ENCODE results near the gene BRD3. TPM values are rescaled to one million over a fixed set of nuclear protein-coding genes. Genes with fewer than 3 reads are reported as not detected.
A peak's percentile ranks its signal among the peaks of the same experiment; 100 is the strongest.

The BRD3 gene
- total and polyA plus RNA-seq, 2 donors = 11.6 to 20.2 TPM

DNA sequence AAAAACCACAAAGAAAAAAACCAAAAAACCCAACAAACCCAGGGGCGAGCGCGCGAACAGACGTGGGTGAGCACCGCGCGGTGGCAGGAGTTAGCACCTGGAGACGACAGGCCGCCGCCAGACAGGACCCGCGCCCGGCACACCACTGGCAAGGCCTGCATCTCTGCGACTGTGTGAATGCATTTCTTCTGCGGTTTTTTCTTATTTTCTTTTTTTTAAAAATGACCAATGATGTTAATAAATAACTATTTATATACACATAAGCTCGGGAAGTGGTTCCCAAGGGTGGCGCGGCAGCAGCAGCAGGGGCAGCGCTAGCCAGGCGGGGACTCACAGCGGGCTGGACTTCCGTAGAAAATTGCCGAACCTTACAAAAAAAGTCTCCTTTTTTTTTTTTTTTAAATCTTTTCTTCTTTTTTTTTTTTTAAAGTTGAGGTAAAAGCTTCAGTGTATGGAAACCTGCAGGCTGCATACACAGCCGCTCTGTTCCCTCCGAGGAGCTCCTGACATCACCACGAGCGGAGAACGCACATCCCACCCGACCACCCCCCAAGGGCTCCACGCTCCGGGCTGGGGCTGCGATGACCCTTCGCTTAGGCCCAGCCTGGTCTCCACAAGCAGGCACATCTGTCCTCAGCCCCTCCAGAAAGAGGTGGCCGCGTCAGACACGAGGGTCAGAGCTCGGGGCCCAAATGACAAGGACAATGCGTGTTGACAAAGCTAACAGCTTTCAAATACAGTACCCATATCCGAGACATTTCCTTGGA is 35.2 kb downstream of the BRD3 start:
- H3K36me3 ChIP-seq (ENCODE audit: insufficient read depth) = peaks cover 5% of the 10 kb centered on the region
- no peak for DNase-seq (ENCODE audit: extremely low spot score)
- H3K4me3 ChIP-seq (ENCODE audit: low read depth, low read length) = no peak overlapping the region
- no peaks in the 10 kb centered on the region for H3K4me1 ChIP-seq (ENCODE audit: insufficient read depth)
- no peak overlapping the region for H3K27ac ChIP-seq (ENCODE audit: low read depth)
- 92% methylated on average over 40 of the region's 40 CpGs for WGBS

DNA sequence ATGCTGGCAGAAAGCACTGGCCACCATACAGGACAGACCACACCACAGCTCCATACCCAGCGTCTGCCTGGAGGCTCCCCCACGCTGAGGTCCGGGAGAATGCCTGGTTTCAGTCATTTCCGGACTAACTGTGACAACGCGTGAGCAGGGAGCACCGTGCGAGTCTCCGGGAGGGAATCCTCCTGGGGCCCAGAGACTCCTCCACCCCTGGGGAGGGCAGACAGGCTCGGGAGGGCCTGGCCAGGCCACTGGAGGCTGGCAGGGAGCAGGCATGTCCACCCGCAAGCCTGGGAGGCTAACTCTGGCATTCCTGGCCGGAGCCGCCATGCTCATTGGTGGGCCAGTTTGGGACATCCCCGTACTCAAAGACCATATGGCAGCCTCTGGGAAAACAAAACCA is 36.0 kb downstream of the BRD3 start:
- Histone ChIP-seq H3K36me3 (ENCODE audit: insufficient read depth) (peaks cover 5% of the 10 kb centered on the region), H3K27ac (ENCODE audit: low read depth) (no peak overlapping the region), H3K4me1 (ENCODE audit: insufficient read depth) (no peaks in the 10 kb centered on the region), H3K4me3 (ENCODE audit: low read depth, low read length) (no peak overlapping the region)
- 87% methylated on average over 14 of the region's 14 CpGs for WGBS
- no peak for DNase-seq (ENCODE audit: extremely low spot score)

DNA sequence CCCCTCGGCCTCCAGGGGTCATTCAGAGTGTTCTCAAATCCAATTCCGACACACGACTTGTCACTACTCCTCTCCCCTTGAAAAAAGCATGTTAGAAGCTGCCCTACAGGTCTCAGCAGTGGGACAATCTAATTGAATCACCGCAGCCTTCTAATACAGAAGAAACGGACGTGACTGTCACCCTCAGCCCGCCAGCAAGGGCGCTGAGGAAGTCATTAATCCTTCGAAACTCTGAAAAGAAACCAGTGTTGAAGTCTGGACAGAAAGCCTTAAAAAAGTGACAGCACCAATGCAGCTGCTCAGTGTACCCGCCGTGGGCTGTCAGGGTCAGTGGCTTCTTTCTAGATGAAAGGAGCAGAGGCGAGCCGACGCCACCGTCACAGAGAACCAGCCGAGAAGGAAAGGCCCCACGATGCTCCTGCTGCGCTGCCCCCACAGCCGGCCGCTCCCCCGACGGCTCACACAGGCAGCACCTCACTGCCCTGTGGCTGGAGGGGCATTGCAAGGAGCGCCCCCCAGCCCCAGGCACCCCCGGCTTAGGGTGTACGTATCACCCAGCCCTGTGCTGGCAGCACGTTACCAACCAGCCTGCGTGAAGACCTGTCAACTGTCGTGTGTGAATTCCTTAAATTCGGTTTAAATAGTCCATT is 36.9 kb downstream of the BRD3 start:
- Histone ChIP-seq H3K4me1 (ENCODE audit: insufficient read depth) (no peaks in the 10 kb centered on the region), H3K4me3 (ENCODE audit: low read depth, low read length) (no peak overlapping the region), H3K27ac (ENCODE audit: low read depth) (no peak overlapping the region), H3K36me3 (ENCODE audit: insufficient read depth) (peaks cover 5% of the 10 kb centered on the region)
- DNase-seq (ENCODE audit: extremely low spot score) = no peak
- 86% methylated on average over 29 of the region's 29 CpGs for WGBS

DNA sequence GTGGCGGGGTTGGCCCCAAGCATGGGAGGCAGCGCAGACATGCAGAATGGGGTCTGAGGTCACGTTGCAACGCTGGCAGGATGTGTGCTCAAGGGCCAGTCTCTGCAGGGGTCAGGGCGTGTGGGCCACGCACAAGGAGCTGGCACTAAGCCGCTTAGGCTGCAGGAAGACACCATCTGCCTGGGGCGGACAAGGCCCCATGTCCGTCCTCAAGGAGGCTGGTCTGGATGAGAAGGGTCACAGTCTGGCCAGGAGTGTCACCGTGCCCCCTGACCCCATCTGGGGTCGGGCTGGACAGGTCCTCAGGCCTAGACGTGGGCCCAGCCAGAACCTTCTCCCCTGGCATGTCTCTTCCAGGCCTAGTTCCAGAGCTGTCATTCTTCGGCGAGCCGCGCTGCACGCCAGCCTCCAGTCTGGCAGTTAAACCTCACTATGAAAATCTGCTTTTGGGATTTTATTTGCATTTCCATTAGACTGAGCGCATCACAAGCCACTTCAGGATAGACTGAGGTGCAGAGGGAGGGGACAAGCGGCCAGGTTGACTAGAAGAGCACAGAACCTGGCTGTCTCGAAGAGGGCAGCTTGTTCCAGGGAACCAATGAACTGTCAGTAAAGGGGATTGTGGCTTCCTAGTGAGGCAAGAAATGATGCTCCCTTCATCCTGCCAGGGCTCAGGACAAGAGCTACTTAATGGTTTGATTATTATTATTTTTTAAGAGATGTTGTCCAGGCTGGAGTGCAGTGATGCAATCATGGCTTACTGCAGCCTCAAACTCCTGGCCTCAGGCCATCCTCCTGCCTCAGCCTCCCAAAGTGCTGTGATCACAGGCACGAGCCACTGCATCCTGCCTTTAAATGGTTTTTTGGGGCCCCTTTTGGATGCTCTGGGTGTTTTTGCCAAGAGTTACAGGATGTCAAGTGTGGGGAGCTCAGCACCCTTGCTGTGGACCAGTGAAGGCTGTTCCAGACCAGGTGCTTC is 38.3 kb downstream of the BRD3 start:
- H3K36me3 ChIP-seq (ENCODE audit: insufficient read depth) = peaks cover 5% of the 10 kb centered on the region
- WGBS = 89% methylated on average over 21 of the region's 21 CpGs
- no peak overlapping the region for H3K4me3 ChIP-seq (ENCODE audit: low read depth, low read length)
- H3K27ac ChIP-seq (ENCODE audit: low read depth) = no peak overlapping the region
- H3K4me1 ChIP-seq (ENCODE audit: insufficient read depth) = no peaks in the 10 kb centered on the region
- no peak for DNase-seq (ENCODE audit: extremely low spot score)

DNA sequence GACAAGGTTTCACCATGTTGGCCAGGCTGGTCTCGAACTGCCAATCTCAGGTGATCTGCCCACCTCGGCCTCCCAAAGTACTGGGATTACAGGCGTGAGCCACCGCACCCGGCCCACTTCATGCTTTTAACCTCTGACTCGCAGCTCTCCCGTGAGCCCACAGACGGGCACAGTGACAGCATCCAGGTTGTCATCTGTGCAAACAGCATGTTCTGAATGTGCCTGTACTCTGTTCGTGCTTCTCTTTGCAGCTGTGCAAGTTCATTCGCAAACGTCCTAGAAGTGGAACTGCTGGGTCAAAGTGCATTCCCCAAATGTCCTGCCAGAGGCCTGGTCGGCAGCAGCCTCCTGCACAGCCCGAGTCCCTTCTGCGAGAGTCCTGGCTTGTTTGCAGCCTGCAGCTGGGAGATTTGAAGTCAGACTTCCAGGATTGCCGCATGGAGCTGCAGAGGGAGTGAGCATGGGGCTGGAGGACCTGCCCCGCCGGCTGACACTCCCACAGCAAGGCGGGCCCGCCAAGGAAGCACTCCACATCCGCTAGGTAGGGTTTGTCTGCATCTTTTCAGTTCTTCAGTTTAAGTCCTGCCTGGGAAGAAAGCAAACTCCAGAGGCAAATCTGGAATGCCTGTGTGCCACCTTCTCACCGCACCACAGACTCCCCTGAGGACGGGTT is 39.1 kb downstream of the BRD3 start:
- Histone ChIP-seq H3K36me3 (ENCODE audit: insufficient read depth) (peaks cover 2% of the 10 kb centered on the region), H3K4me1 (ENCODE audit: insufficient read depth) (no peaks in the 10 kb centered on the region), H3K4me3 (ENCODE audit: low read depth, low read length) (no peak overlapping the region), H3K27ac (ENCODE audit: low read depth) (no peak overlapping the region)
- no peak for DNase-seq (ENCODE audit: extremely low spot score)
- WGBS = 89% methylated on average over 22 of the region's 22 CpGs

DNA sequence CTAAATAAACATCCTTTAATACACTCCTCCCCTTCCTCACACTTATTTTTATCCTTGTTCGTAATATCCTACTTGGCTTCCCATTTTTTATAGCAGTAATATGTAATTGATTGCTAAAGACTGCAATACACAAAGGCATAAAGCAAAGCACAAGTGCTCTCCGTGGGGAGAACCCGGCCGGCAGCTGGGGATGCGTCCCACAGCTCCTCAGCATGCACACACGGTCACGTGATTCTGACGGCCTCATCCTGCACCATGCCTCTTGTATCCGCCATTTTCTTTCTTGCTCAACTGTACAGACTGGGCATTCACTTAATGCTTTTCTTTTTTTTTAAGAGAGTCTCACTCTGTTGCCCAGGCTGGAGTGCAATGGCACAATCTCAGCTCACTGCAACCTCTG is 39.8 kb downstream of the BRD3 start:
- Histone ChIP-seq H3K4me3 (ENCODE audit: low read depth, low read length) (no peak overlapping the region), H3K27ac (ENCODE audit: low read depth) (no peak overlapping the region), H3K4me1 (ENCODE audit: insufficient read depth) (peaks cover 2% of the 10 kb centered on the region), H3K36me3 (ENCODE audit: insufficient read depth) (peaks cover 2% of the 10 kb centered on the region)
- WGBS = 92% methylated on average over 9 of the region's 9 CpGs
- no peak for DNase-seq (ENCODE audit: extremely low spot score)

DNA sequence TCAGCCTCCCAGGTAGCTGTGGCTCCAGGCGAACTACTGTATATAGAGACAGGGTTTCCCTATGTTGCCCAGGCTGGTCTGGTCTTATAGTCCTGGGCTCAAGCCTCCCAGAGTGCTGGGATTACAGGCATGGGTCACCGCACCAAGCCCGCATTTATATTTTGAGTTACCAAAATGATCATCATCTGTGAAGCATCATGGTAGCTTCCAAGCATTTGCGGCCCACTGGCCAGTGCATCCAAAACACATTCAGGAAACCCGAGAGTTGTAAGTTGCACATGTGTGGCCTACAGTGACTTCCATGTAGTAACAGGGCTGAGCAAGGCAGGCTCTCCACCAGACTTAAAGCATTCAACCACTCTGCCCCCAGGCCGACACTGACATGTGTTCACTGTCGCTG is 40.3 kb downstream of the BRD3 start:
- H3K4me3 ChIP-seq (ENCODE audit: low read depth, low read length) = no peak overlapping the region
- no peak for DNase-seq (ENCODE audit: extremely low spot score)
- 92% methylated on average over 7 of the region's 7 CpGs for WGBS
- H3K27ac ChIP-seq (ENCODE audit: low read depth) = no peak overlapping the region
- peaks cover 2% of the 10 kb centered on the region for H3K36me3 ChIP-seq (ENCODE audit: insufficient read depth)
- peaks cover 2% of the 10 kb centered on the region for H3K4me1 ChIP-seq (ENCODE audit: insufficient read depth)

DNA sequence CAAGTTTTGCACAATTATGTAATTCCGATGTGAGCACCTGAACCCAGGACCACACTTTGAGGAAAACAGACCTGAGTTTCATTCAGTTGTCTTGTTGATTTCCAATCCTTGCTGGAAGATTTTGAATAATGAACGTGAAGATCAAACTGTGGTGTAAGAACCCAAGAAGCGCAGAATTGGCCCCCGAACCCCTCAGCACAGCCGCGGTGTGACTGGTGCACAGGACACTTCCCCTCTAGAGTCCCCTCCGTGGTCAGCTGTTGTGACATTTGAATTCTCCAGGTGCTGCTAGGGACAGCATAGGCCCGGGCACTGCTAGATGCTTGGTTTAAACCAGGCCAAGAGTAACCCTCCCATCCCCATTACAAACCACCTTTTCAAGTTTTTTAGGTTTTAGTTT is 40.8 kb downstream of the BRD3 start:
- WGBS = 94% methylated on average over 8 of the region's 8 CpGs
- Histone ChIP-seq H3K4me3 (ENCODE audit: low read depth, low read length) (no peak overlapping the region), H3K4me1 (ENCODE audit: insufficient read depth) (peaks cover 2% of the 10 kb centered on the region), H3K36me3 (ENCODE audit: insufficient read depth) (peaks cover 2% of the 10 kb centered on the region), H3K27ac (ENCODE audit: low read depth) (no peak overlapping the region)
- no peak for DNase-seq (ENCODE audit: extremely low spot score)

DNA sequence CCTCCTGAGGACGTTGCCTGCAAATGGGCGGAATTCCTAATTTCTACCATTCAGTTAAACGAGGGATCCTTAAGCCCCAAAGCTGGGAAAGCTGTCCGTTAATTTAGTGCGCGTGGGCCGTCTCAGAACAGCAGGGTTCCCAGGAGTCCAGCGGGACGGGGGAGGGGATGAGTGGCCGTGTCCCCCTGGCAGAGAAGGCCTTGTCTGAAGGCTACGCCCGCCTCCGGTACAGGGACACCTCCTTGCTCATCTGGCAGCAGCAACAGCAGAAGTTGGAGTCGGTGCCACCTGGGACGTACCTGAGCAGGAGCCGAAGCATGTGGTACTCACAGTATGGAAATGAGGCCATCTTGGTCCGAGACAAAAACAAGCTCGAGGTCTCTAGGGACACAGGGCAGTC is 41.2 kb downstream of the BRD3 start:
- no peak overlapping the region for H3K4me3 ChIP-seq (ENCODE audit: low read depth, low read length)
- 89% methylated on average over 18 of the region's 18 CpGs for WGBS
- no peak for DNase-seq (ENCODE audit: extremely low spot score)

DNA sequence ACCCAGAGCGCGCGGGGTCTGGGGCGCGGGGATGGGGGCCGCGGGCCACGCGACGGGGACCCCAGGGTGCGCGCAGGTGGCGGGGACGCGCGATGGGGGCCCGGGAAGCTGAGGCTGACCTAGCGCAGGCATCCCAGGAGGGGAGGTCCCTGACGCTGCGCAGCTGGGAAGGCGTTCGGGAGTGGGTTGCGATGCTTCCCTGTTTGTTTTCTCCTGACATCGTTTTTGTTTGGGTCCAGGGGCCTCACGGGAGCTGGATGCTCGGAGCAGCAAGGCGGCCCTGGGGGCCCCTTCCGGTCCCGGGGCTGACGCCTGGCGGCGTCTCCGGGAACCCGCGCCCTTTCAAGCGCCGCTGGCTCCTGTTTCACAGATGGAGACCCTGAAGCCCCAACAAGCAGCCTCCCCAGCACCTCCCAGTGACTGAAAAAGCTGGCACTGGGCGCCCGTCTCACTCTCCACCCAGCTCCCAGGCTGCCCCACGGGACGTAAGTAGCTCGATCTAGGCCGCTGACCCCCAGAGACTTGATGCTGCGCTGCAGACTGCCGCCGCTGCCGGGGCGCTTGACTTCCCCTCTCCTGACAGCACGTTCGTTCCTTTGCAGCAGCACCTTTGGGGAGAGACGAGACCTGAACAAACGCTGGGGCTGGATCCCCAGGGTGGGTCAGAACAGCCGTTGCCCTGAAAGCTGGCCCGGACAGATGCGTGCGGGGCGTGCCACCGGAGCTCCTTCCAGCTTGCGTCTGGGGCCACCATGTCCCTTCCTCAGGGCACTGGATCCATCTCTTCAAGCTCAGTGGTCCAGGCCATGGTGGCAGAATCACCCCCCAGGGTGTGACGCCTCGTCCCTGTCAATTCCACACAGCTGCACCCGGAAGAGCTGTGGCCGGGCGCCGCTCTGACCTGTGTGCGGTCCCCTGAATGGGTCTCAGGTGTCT is 42.0 kb downstream of the BRD3 start:
- no peak overlapping the region for H3K27ac ChIP-seq (ENCODE audit: low read depth)
- H3K4me3 ChIP-seq (ENCODE audit: low read depth, low read length) = peak overlapping the region; percentile 83
- peaks cover 2% of the 10 kb centered on the region for H3K4me1 ChIP-seq (ENCODE audit: insufficient read depth)
- DNase-seq (ENCODE audit: extremely low spot score) = no peak
- H3K36me3 ChIP-seq (ENCODE audit: insufficient read depth) = no peaks in the 10 kb centered on the region
- 14% methylated on average over 66 of the region's 66 CpGs for WGBS

More for the DNA sequence above, 41.2 kb downstream of the BRD3 start:
- H3K27ac ChIP-seq (ENCODE audit: low read depth) = no peak overlapping the region
- H3K4me1 ChIP-seq (ENCODE audit: insufficient read depth) = peaks cover 2% of the 10 kb centered on the region
- H3K36me3 ChIP-seq (ENCODE audit: insufficient read depth) = peaks cover 2% of the 10 kb centered on the region

DNA sequence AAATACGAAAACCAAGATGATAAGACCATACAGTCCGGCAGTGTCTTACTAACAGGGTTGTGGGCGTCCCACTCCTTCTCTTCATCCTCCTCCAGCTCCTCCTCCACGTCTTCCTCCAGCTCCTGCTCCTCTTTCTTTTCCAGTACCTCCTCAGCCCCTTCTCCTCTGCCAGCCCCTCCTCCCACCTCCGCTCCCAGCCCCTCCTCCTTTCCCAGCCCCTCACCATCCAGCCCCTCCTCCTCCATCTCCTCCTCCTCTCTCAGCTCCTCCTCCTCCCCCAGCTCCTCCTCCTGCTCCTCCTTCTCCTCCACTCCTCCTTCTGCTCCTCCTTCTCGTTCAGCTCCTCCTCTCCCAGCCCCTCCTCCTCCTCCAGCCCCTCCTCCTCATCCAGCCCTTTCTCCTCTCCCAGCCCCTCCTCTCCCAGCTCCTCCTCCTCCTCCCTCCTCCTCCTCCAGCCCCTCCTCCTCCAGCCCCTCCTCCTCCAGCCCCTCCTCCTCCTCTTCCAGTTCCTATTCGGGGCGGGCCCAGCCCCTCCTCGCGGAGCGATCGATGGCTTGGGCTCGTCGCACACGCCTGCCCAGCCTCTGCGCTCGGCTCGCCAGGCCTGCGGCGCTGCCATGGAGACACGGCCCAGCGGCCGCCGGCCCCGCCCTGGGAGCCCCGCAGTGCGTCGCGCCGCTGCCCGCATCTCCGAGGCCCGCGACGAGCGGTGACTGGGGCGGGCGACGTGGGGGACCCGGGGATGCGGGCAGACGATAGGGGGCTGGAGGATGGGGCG is 42.8 kb downstream of the BRD3 start, which contains the start of gene BRD3OS:
Gene BRD3OS (plus strand): TSS at position 654 of the 778 bp plus-strand sequence. CDS start 1,267 bp downstream, outside the sequence.
- DNase-seq (ENCODE audit: extremely low spot score) = peak; percentile 98
- peak within 1 kb of the TSS; percentile 28 for H3K27ac ChIP-seq (ENCODE audit: low read depth)
- H3K4me3 ChIP-seq (ENCODE audit: low read depth, low read length) = peak within 1 kb of the TSS; percentile 83
- under 1% methylated on average over 43 of the region's 43 CpGs for whole genome bisulfite sequencing
- peaks cover 2% of the 10 kb centered on the region for H3K4me1 ChIP-seq (ENCODE audit: insufficient read depth)
- no peaks in the 10 kb centered on the region for H3K36me3 ChIP-seq (ENCODE audit: insufficient read depth)

All from urinary bladder (tissue), 4 donors.